ENCODE measurements around the gene UEVLD. TPM values are rescaled to one million over a fixed set of nuclear protein-coding genes. Genes with fewer than 3 reads are reported as not detected.
A peak's percentile ranks its signal among the peaks of the same experiment; 100 is the strongest.

UEVLD gene
- total RNA-seq, 4 donors from 2014 or later, result 19.5 to 37.9 (median 35.4) TPM

DNA sequence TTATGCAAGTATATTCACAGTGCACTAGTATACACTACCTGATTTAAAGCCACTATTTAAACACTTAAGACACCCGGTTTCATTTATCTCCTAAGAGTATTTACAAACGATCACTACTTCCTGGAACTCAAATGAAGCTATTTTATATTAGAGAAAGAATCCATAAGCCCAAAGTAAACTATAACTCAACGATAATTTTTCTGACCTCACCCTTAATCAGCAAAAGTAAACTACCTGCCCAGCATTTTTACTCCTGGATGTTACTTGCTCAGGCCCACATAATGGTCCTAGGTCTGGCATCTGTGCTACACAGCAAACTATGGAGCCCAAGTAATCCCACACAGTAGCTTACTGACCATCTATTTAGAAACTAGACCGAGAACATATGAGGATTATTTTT is 95.2 kb downstream of the UEVLD start:
- Histone ChIP-seq H3K27ac (peak overlapping the region in 1 of 3 donors; percentile 26), H3K9me3 (no peaks in the 10 kb centered on the region), H3K36me3 (peaks cover 5 to 11% of the 10 kb centered on the region in 2 donors), H3K27me3 (no peaks in the 10 kb centered on the region), H3K4me1 (peaks cover 0 to 7% of the 10 kb centered on the region in 2 donors), H3K4me3 (replicated peaks in 1 of 3) (no peak overlapping the region)
- intact Hi-C loops (cut with DNase I), result no loop called here
- DNase-seq, result no peak
- WGBS, 2 donors, result 76 to 77% methylated on average over 4 of the region's 4 CpGs
- TF ChIP-seq, protein P1, sequence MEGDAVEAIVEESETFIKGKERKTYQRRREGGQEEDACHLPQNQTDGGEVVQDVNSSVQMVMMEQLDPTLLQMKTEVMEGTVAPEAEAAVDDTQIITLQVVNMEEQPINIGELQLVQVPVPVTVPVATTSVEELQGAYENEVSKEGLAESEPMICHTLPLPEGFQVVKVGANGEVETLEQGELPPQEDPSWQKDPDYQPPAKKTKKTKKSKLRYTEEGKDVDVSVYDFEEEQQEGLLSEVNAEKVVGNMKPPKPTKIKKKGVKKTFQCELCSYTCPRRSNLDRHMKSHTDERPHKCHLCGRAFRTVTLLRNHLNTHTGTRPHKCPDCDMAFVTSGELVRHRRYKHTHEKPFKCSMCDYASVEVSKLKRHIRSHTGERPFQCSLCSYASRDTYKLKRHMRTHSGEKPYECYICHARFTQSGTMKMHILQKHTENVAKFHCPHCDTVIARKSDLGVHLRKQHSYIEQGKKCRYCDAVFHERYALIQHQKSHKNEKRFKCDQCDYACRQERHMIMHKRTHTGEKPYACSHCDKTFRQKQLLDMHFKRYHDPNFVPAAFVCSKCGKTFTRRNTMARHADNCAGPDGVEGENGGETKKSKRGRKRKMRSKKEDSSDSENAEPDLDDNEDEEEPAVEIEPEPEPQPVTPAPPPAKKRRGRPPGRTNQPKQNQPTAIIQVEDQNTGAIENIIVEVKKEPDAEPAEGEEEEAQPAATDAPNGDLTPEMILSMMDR (IDR thresholded peaks at IDR 0.05), result no peak
- TF ChIP-seq POLR2A (IDR thresholded peaks at IDR 0.05), result no peak

DNA sequence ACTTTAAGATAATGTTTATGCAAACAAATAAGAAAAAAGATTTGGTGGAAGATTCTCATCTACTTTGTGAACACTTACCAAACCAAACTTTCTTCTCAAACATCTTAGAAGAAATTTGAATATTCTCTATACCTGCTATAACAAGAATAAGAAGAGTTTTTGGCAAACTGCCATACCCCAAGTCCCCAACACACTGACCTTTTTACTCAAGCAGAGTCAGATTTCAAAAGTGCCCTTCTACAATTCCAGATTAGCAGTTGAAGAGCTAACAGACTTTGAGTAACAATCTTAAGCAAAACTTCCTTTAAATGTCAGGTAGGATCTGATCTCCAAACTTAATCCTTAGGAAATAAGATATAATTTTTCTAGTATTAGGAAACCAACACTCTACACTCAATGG is 95.6 kb downstream of the UEVLD start:
- H3K27ac ChIP-seq, result peak overlapping the region in 1 of 3 donors; percentile 15
- no peak for TF ChIP-seq POLR2A (IDR thresholded peaks at IDR 0.05)
- TF ChIP-seq, protein P1 (IDR thresholded peaks at IDR 0.05), result no peak
- H3K27me3 ChIP-seq, result no peaks in the 10 kb centered on the region
- no peaks in the 10 kb centered on the region for H3K9me3 ChIP-seq
- peaks cover 0 to 7% of the 10 kb centered on the region in 2 donors for H3K4me1 ChIP-seq
- intact Hi-C loops (cut with DNase I), result no loop called here
- H3K36me3 ChIP-seq, result peaks cover 5 to 9% of the 10 kb centered on the region in 2 donors
- peak; percentile 9 to 17 for DNase-seq
- no peak overlapping the region for H3K4me3 ChIP-seq (replicated peaks in 1 of 3)

DNA sequence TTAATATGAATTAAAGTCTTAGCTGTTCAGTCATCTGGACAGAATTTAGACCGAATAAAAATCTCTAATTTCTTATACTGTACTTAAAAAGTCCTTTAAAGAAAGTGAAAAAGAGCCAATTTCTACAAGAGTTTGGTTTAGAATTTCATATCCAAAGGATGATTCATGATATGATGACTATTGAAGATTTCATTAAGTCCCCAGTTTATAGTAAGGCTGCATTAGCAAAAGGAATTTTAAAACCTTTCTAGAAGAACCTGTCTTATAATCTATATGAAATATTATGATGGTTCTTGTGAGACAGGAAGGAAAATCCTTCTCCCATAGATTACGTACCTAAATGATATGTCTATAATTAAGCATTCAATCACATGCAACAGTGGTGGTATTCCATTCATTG is 96.6 kb downstream of the UEVLD start:
- no peaks in the 10 kb centered on the region for H3K27me3 ChIP-seq
- TF ChIP-seq, protein P1 (IDR thresholded peaks at IDR 0.05), result no peak
- no peak for TF ChIP-seq POLR2A (IDR thresholded peaks at IDR 0.05)
- WGBS, 2 donors, result 82 to 91% methylated on average over 2 of the region's 2 CpGs
- peaks cover 5 to 9% of the 10 kb centered on the region in 2 donors for H3K36me3 ChIP-seq
- DNase-seq, result no peak
- no peaks in the 10 kb centered on the region for H3K9me3 ChIP-seq
- H3K27ac ChIP-seq, result no peak overlapping the region
- no peak overlapping the region for H3K4me3 ChIP-seq (replicated peaks in 1 of 3)
- peaks cover 0 to 7% of the 10 kb centered on the region in 2 donors for H3K4me1 ChIP-seq
- intact Hi-C loops (cut with DNase I), result no loop called here

DNA sequence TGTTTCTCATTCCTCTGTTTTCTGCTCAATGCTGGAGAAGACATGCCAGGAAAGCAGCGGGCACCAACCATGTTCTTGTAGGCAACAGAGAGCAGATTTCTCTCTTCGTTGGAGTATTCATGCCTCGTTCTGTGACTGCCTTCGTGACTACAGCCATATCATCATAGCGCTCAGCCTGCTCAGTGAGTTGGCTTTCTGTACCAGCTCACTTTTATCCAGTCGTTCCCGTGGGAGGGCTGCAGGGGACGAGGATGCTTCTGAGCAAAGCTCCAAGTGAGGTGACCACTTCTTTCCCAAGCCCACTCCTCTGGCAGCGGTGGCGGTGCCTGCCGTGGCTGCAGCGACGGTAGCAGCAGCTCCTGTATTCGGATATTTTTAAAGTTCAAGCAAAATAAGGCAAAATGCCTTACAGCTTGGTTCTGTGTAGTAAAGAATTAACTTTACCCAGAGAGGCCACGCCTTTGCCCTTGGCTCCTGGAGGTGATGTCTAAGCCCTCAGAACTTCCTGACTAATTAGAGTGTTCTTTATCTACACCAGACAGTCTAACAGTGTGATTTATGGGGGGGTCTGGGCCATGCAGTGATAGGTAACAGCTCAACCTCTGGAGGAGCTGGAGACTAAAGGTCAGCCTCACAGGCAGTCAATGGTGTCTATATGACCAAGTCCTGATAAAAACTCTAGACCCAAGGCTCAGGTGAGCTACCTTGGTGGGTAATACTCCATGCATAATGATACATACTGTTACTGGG is 97.6 kb downstream of the UEVLD start:
- H3K4me3 ChIP-seq (replicated peaks in 1 of 3), result no peak overlapping the region
- H3K27me3 ChIP-seq, result no peaks in the 10 kb centered on the region
- WGBS, 2 donors, result 92 to 97% methylated on average over 15 of the region's 15 CpGs
- H3K36me3 ChIP-seq, result peaks cover 5 to 9% of the 10 kb centered on the region in 2 donors
- intact Hi-C loops (cut with DNase I), result no loop called here
- no peaks in the 10 kb centered on the region for H3K9me3 ChIP-seq
- DNase-seq, result no peak
- peaks cover 0 to 7% of the 10 kb centered on the region in 2 donors for H3K4me1 ChIP-seq
- H3K27ac ChIP-seq, result no peak overlapping the region
- no peak for TF ChIP-seq POLR2A (IDR thresholded peaks at IDR 0.05)
- TF ChIP-seq, protein P1 (IDR thresholded peaks at IDR 0.05), result no peak

DNA sequence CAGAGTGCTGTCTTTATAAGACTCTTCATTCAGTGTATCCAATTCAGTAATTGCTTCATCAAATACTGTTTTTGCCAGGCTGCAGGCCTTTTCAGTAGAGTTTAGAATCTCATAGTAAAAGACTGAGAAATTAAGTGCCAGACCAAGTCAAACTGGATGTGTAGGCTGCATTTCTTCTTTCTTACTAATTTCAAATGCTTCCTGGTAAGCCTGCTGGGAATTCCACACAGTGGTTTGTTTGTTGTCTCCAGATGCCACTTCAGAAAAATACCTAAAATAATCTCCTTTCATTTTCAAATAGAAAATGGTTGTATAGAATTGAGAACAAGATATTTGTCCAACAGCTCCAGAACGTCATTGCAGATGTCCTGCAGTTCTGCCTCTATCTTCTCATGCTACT is 98.2 kb downstream of the UEVLD start:
- Histone ChIP-seq H3K9me3 (no peaks in the 10 kb centered on the region), H3K27me3 (no peaks in the 10 kb centered on the region), H3K27ac (no peak overlapping the region), H3K4me1 (peaks cover 0 to 7% of the 10 kb centered on the region in 2 donors), H3K4me3 (replicated peaks in 1 of 3) (no peak overlapping the region), H3K36me3 (peaks cover 5 to 9% of the 10 kb centered on the region in 2 donors)
- 90 to 93% methylated on average over 1 of the region's 1 CpG for WGBS, 2 donors
- TF ChIP-seq, protein P1 (IDR thresholded peaks at IDR 0.05), result no peak
- TF ChIP-seq POLR2A (IDR thresholded peaks at IDR 0.05), result no peak
- DNase-seq, result no peak
- intact Hi-C loops (cut with DNase I), result no loop called here
